WERI-Rb-1 (cell line): ENCODE results near the gene FRMPD4.

Experiments
- DNase-seq: peaks from one replicate; pipeline ENCODE4 v3.0.0-alpha.2; 2020
- H3K27ac ChIP-seq: fragments of 250-450 bp; sonication (Bioruptor Pico); 2 replicates; pipeline ENCODE4 v1.5.1; 2020; ENCODE audit warnings: mild to moderate bottlenecking, moderate library complexity
- H3K27me3 ChIP-seq: fragments of 250-450 bp; sonication (Bioruptor Pico); 2 replicates; pipeline ENCODE4 v1.5.1; 2021; ENCODE audit warnings: mild to moderate bottlenecking, low read depth, moderate library complexity; ENCODE audit not compliant: insufficient read depth, severe bottlenecking
- H3K36me3 ChIP-seq: fragments of 250-450 bp; sonication (Bioruptor Pico); 2 replicates; pipeline ENCODE4 v1.5.1; 2020; ENCODE audit warnings: mild to moderate bottlenecking, moderate library complexity
- H3K4me3 ChIP-seq: 2 replicates; pipeline ENCODE4 v1.5.1; 2011; ENCODE audit warnings: low read depth, mild to moderate bottlenecking, control low read depth, low read length
- H3K9me3 ChIP-seq: fragments of 250-450 bp; sonication (Bioruptor Pico); 2 replicates; pipeline ENCODE4 v1.5.1; 2021; ENCODE audit warnings: mild to moderate bottlenecking, moderate library complexity; ENCODE audit not compliant: severe bottlenecking
- TF ChIP-seq, protein P1 (sequence below): IDR thresholded peaks from 2 replicates; pipeline ENCODE4 v1.5.1; 2011; ENCODE audit warnings: low read depth, mild to moderate bottlenecking, control low read depth, inconsistent platforms, low read length

Gene FRMPD4

DNA sequence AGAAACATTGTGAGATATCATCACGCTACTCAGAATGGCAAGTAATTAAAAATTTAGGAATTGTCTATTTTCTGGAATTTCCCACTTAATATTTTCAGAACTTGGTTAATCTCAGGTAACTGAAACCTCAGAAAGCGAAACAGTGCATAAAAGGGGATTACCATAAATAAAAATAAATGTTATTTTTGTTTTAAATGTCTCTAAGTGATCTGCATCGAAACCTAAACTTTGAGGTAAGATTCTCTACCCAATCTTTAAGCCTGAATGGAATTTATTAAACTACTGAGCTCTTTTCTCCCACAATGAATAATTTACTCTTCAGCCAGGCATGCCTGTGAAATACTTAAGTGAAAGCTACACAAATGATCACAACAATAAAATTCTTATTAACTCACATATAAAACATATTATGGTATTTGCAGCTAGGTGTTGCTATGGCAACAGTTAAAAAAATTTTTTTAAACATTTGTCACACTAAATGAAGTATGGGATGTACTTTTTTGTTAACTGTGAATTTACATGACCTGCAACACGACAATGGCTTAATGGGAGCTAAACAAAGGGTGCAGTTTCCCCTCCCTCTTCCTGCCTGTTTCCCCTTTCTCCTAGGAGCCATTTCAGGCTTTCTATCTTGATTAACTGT, 432.7 kb downstream of the FRMPD4 start:
- Histone ChIP-seq H3K36me3 (no peaks in the 10 kb centered on the region), H3K4me3 (no peak overlapping the region), H3K27ac (no peak overlapping the region), H3K9me3 (no peaks in the 10 kb centered on the region), H3K27me3 (peaks cover 28% of the 10 kb centered on the region)
- TF ChIP-seq, protein P1, sequence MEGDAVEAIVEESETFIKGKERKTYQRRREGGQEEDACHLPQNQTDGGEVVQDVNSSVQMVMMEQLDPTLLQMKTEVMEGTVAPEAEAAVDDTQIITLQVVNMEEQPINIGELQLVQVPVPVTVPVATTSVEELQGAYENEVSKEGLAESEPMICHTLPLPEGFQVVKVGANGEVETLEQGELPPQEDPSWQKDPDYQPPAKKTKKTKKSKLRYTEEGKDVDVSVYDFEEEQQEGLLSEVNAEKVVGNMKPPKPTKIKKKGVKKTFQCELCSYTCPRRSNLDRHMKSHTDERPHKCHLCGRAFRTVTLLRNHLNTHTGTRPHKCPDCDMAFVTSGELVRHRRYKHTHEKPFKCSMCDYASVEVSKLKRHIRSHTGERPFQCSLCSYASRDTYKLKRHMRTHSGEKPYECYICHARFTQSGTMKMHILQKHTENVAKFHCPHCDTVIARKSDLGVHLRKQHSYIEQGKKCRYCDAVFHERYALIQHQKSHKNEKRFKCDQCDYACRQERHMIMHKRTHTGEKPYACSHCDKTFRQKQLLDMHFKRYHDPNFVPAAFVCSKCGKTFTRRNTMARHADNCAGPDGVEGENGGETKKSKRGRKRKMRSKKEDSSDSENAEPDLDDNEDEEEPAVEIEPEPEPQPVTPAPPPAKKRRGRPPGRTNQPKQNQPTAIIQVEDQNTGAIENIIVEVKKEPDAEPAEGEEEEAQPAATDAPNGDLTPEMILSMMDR, result no peak
- DNase-seq, result no peak

DNA sequence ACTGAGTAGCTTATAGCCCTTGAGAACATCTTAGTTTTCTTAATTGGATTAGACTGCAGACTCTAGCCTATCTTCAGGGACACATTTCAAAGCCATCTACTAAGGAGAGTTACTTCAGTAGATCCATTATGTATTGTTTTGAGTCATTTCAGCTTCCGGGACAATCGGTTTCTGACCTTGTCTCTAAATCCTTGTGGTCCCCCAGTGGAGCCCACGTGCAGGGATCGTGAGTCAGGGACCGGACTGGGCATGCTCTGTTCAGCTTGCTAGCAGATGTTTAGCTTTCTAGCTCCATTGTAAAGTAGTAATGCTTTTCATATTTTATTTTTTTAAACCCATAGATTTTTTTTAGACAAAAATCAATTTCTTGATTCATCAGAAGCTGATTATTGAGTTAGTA, 441.0 kb downstream of the FRMPD4 start:
- TF ChIP-seq, protein P1, result no peak
- no peaks in the 10 kb centered on the region for H3K36me3 ChIP-seq
- H3K27ac ChIP-seq, result no peak overlapping the region
- H3K27me3 ChIP-seq, result peaks cover 60% of the 10 kb centered on the region
- H3K9me3 ChIP-seq, result no peaks in the 10 kb centered on the region
- DNase-seq, result no peak
- no peak overlapping the region for H3K4me3 ChIP-seq

DNA sequence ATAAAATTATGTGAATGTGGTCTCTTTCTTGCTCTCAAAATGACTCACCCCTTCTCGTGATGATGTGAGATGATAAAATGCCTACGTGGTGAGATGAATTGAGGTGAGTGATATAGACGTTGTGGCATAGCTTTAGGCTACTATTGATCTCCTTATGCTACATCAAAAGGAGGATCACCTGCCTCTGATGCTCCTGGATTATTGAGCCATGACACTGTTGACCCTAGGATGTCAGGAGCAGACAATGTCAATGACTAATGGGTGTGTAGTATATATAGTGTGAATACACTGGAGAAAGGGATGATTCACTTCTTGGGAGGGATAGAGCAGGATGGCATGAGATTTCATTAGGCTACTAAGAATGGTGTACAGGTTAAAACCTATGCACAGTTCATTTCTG, 442.3 kb downstream of the FRMPD4 start:
- no peak overlapping the region for H3K27ac ChIP-seq
- H3K9me3 ChIP-seq, result no peaks in the 10 kb centered on the region
- DNase-seq, result no peak
- TF ChIP-seq, protein P1, result no peak
- peaks cover 63% of the 10 kb centered on the region for H3K27me3 ChIP-seq
- no peaks in the 10 kb centered on the region for H3K36me3 ChIP-seq
- no peak overlapping the region for H3K4me3 ChIP-seq

DNA sequence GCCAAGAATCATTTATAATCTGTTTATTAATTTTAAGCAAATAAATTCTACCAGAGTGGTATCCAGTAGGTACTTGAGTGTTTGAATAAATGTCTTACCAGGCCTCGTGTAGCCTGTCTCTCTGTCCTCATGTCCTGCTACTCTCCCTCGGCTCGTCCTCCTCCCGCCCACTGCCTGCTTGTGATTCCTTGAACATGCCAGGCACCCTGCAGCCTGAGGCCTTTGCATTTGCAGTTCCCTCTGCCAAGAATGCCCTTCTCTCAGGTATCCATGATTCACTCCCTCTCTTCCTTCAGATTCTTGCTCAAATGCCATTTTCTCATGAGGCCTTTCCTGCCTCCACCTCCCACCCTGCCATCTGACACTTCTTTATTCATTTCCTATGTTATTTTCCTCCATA, 443.3 kb downstream of the FRMPD4 start:
- no peak overlapping the region for H3K27ac ChIP-seq
- no peaks in the 10 kb centered on the region for H3K36me3 ChIP-seq
- peaks cover 67% of the 10 kb centered on the region for H3K27me3 ChIP-seq
- TF ChIP-seq, protein P1, result no peak
- no peak overlapping the region for H3K4me3 ChIP-seq
- DNase-seq, result no peak
- H3K9me3 ChIP-seq, result no peaks in the 10 kb centered on the region

- TF ChIP-seq, protein P1, result no peak
- H3K27me3 ChIP-seq, result peaks cover 64% of the 10 kb centered on the region
- H3K27ac ChIP-seq, result no peak overlapping the region
- no peak for DNase-seq
- H3K36me3 ChIP-seq, result no peaks in the 10 kb centered on the region
- peaks cover 2% of the 10 kb centered on the region for H3K9me3 ChIP-seq
- H3K4me3 ChIP-seq, result no peak overlapping the region
Measured at GRCh38 chrX:12582649-12583048, 444.4 kb downstream of the FRMPD4 start.

- H3K27me3 ChIP-seq, result peaks cover 65% of the 10 kb centered on the region
- H3K27ac ChIP-seq, result no peak overlapping the region
- DNase-seq, result peak; percentile 7
- H3K36me3 ChIP-seq, result no peaks in the 10 kb centered on the region
- peaks cover 2% of the 10 kb centered on the region for H3K9me3 ChIP-seq
- TF ChIP-seq, protein P1, result no peak
- no peak overlapping the region for H3K4me3 ChIP-seq
Measured at GRCh38 chrX:12583543-12583942, 445.3 kb downstream of the FRMPD4 start.
